ENCODE measurements around the gene MUC13. TPM values are rescaled to one million over a fixed set of nuclear protein-coding genes. Genes with fewer than 3 reads are reported as not detected.
"Not testable (repeated sequence)": the region's sequence is repeated elsewhere in the genome, so short reads cannot be mapped to it uniquely, and the experiment has no call there.

MUC13 gene
- total RNA-seq, 1 donor = not detected

DNA sequence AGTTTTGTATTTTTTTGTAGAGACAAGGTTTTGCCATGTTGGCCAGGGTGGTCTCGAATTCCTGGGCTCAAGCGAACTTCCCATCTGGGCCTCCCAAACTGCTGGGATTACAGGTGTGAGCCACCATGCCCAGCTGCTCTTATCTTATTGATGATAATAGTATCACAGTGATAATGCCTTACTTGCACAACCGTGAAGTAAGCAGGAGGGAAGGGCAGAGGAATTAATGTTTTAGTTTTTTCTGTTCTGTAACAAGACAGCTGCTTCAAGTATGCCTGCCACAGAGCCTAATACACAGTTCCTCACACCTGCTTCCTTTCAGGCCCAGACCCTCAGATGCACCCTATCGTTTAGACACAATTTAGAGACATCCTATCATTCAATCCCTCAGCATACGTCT, 26.1 kb upstream of the MUC13 start:
- Histone ChIP-seq H3K4me2 (ENCODE audit: insufficient read depth, low read length) (no peak overlapping the region), H3K27me3 (ENCODE audit: insufficient read depth, low read length) (no peaks in the 10 kb centered on the region), H2AFZ (ENCODE audit: low read length) (no peak overlapping the region), H3K79me2 (ENCODE audit: insufficient read depth, low read length) (no peaks in the 10 kb centered on the region), H3K27ac (ENCODE audit: low read depth, low read length) (no peak overlapping the region), H4K20me1 (ENCODE audit: insufficient read depth, low read length) (peaks cover 5% of the 10 kb centered on the region), H3K9me3 (ENCODE audit: low read depth, low read length) (no peaks in the 10 kb centered on the region), H3K36me3 (ENCODE audit: insufficient read depth, low read length) (no peaks in the 10 kb centered on the region), H3K4me3 (ENCODE audit: insufficient read depth, low read length) (no peak overlapping the region), H3K4me1 (ENCODE audit: insufficient read depth, low read length) (peaks cover 11% of the 10 kb centered on the region)
- TF ChIP-seq, protein P1, sequence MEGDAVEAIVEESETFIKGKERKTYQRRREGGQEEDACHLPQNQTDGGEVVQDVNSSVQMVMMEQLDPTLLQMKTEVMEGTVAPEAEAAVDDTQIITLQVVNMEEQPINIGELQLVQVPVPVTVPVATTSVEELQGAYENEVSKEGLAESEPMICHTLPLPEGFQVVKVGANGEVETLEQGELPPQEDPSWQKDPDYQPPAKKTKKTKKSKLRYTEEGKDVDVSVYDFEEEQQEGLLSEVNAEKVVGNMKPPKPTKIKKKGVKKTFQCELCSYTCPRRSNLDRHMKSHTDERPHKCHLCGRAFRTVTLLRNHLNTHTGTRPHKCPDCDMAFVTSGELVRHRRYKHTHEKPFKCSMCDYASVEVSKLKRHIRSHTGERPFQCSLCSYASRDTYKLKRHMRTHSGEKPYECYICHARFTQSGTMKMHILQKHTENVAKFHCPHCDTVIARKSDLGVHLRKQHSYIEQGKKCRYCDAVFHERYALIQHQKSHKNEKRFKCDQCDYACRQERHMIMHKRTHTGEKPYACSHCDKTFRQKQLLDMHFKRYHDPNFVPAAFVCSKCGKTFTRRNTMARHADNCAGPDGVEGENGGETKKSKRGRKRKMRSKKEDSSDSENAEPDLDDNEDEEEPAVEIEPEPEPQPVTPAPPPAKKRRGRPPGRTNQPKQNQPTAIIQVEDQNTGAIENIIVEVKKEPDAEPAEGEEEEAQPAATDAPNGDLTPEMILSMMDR (IDR thresholded peaks at IDR 0.05; ENCODE audit: extremely low read depth, low read depth, low read length) = no peak
- DNase-seq (ENCODE audit: insufficient read length, low spot score, missing footprints) = no peak

- DNase-seq (ENCODE audit: insufficient read length, low spot score, missing footprints) = no peak
- Histone ChIP-seq H4K20me1 (ENCODE audit: insufficient read depth, low read length) (peaks cover 3% of the 10 kb centered on the region), H3K4me1 (ENCODE audit: insufficient read depth, low read length) (peaks cover 8% of the 10 kb centered on the region), H3K9me3 (ENCODE audit: low read depth, low read length) (no peaks in the 10 kb centered on the region), H3K27ac (ENCODE audit: low read depth, low read length) (no peak overlapping the region), H3K79me2 (ENCODE audit: insufficient read depth, low read length) (no peaks in the 10 kb centered on the region), H3K4me3 (ENCODE audit: insufficient read depth, low read length) (no peak overlapping the region), H3K27me3 (ENCODE audit: insufficient read depth, low read length) (no peaks in the 10 kb centered on the region), H3K36me3 (ENCODE audit: insufficient read depth, low read length) (no peaks in the 10 kb centered on the region), H3K4me2 (ENCODE audit: insufficient read depth, low read length) (no peak overlapping the region), H2AFZ (ENCODE audit: low read length) (no peak overlapping the region)
- TF ChIP-seq, protein P1 (IDR thresholded peaks at IDR 0.05; ENCODE audit: extremely low read depth, low read depth, low read length) = no peak
Observed at GRCh38 chr3:124960105-124960504, 25.6 kb upstream of the MUC13 start.

GRCh38 chr3:124957951-124958350, 23.4 kb upstream of the MUC13 start:
- H3K27ac ChIP-seq (ENCODE audit: low read depth, low read length); H2AFZ ChIP-seq (ENCODE audit: low read length); DNase-seq (ENCODE audit: insufficient read length, low spot score, missing footprints); H3K4me2 ChIP-seq (ENCODE audit: insufficient read depth, low read length); H3K79me2 ChIP-seq (ENCODE audit: insufficient read depth, low read length); H3K4me1 ChIP-seq (ENCODE audit: insufficient read depth, low read length); H3K4me3 ChIP-seq (ENCODE audit: insufficient read depth, low read length); H4K20me1 ChIP-seq (ENCODE audit: insufficient read depth, low read length); H3K36me3 ChIP-seq (ENCODE audit: insufficient read depth, low read length); H3K27me3 ChIP-seq (ENCODE audit: insufficient read depth, low read length); H3K9me3 ChIP-seq (ENCODE audit: low read depth, low read length): not testable (repeated sequence)

- DNase-seq (ENCODE audit: insufficient read length, low spot score, missing footprints) = no peak
- no peaks in the 10 kb centered on the region for H3K27me3 ChIP-seq (ENCODE audit: insufficient read depth, low read length)
- no peak overlapping the region for H2AFZ ChIP-seq (ENCODE audit: low read length)
- H3K4me2 ChIP-seq (ENCODE audit: insufficient read depth, low read length) = no peak overlapping the region
- H3K79me2 ChIP-seq (ENCODE audit: insufficient read depth, low read length) = no peaks in the 10 kb centered on the region
- no peak overlapping the region for H3K4me3 ChIP-seq (ENCODE audit: insufficient read depth, low read length)
- TF ChIP-seq, protein P1 (IDR thresholded peaks at IDR 0.05; ENCODE audit: extremely low read depth, low read depth, low read length) = no peak
- peaks cover 11% of the 10 kb centered on the region for H3K4me1 ChIP-seq (ENCODE audit: insufficient read depth, low read length)
- no peaks in the 10 kb centered on the region for H4K20me1 ChIP-seq (ENCODE audit: insufficient read depth, low read length)
- H3K27ac ChIP-seq (ENCODE audit: low read depth, low read length) = peak overlapping the region; percentile 72
- no peaks in the 10 kb centered on the region for H3K9me3 ChIP-seq (ENCODE audit: low read depth, low read length)
- H3K36me3 ChIP-seq (ENCODE audit: insufficient read depth, low read length) = no peaks in the 10 kb centered on the region
Observed at GRCh38 chr3:124952282-124952855, 17.8 kb upstream of the MUC13 start.
